Stimulated activated CD8-positive, alpha-beta memory T cell treated with anti-CD3 and anti-CD28 coated beads, Interleukin-7, amount 100 ng/mL, for 1 hour (primary cell): ENCODE results near the gene OR2Z1.
"Not testable (repeated sequence)": the region's sequence is repeated elsewhere in the genome, so short reads cannot be mapped to it uniquely, and the experiment has no call there.

Source experiments
- DNase-seq, 2 donors: peaks; one replicate each; pipeline ENCODE4 v3.0.0-alpha.2; 2020; ENCODE audit warnings: low read depth in 2 of 2

Gene OR2Z1

GRCh38 chr19:8702350-8702749, 19.1 kb upstream of the OR2Z1 start:
- DNase-seq = peak in 1 of 2 donors; percentile 13

- no peak for DNase-seq
Measured at GRCh38 chr19:8703223-8703622, 18.2 kb upstream of the OR2Z1 start.

- DNase-seq = not testable (repeated sequence)
Measured at GRCh38 chr19:8705304-8705703, 16.1 kb upstream of the OR2Z1 start.

- DNase-seq = no peak
Measured at GRCh38 chr19:8705742-8706141, 15.7 kb upstream of the OR2Z1 start.

- not testable (repeated sequence) for DNase-seq
Measured at GRCh38 chr19:8710337-8710736, 11.1 kb upstream of the OR2Z1 start.

- DNase-seq = no peak
Measured at GRCh38 chr19:8722032-8722431, 598 bp downstream of the OR2Z1 start.

- DNase-seq = no peak
Measured at GRCh38 chr19:8724276-8724675, 2.8 kb downstream of the OR2Z1 start.

- DNase-seq = no peak
Measured at GRCh38 chr19:8731428-8732169, 10.2 kb downstream of the OR2Z1 start.

GRCh38 chr19:8738377-8738776, 16.9 kb downstream of the OR2Z1 start:
- no peak for DNase-seq

- not testable (repeated sequence) for DNase-seq
Measured at GRCh38 chr19:8739291-8740065, 18.0 kb downstream of the OR2Z1 start.

- DNase-seq = not testable (repeated sequence)
Measured at GRCh38 chr19:8767257-8767656, 45.8 kb downstream of the OR2Z1 start.

- not testable (repeated sequence) for DNase-seq
Measured at GRCh38 chr19:8769265-8769664, 47.8 kb downstream of the OR2Z1 start.

- not testable (repeated sequence) for DNase-seq
Measured at GRCh38 chr19:8773587-8773986, 52.2 kb downstream of the OR2Z1 start.
